GM23338 (cell line): Measurements from ENCODE around the gene SLK. TPM values are rescaled to one million over a fixed set of nuclear protein-coding genes. Genes with fewer than 3 reads are reported as not detected.

Experiments used
- ATAC-seq: fragments of 200-7000 bp; cut with Tn5 transposase; 3 replicates; pipeline ENCODE4 v1.9.1; 2020
- DNase-seq: peaks from one replicate; pipeline ENCODE4 v3.0.0-alpha.2; 2015; ENCODE audit warnings: low spot score
- H2AFZ ChIP-seq: fragments of 200-600 bp; sonication (generic); 2 replicates; pipeline ENCODE4 v1.8.0; 2016; ENCODE audit warnings: antibody characterized with exemption, mild to moderate bottlenecking, moderate library complexity
- H3F3A ChIP-seq: fragments of 200-600 bp; sonication (generic); replicated peaks from 2 replicates; pipeline ENCODE4 v1.8.0; 2017; ENCODE audit warnings: antibody characterized with exemption, mixed run types, low read depth
- H3K27ac ChIP-seq: fragments of 200-600 bp; sonication (generic); 2 replicates; pipeline ENCODE4 v1.6.1; 2016; ENCODE audit warnings: low read depth
- H3K27me3 ChIP-seq: fragments of 200-600 bp; sonication (generic); 2 replicates; pipeline ENCODE4 v1.8.0; 2016; ENCODE audit warnings: mild to moderate bottlenecking, mixed run types, moderate library complexity; ENCODE audit not compliant: insufficient read depth
- H3K36me3 ChIP-seq: fragments of 200-600 bp; sonication (generic); 2 replicates; pipeline ENCODE4 v1.8.0; 2016; ENCODE audit warnings: mild to moderate bottlenecking; ENCODE audit not compliant: insufficient read depth
- H3K4me1 ChIP-seq: fragments of 200-600 bp; sonication (generic); 2 replicates; pipeline ENCODE4 v1.8.0; 2016; ENCODE audit warnings: mild to moderate bottlenecking, moderate library complexity; ENCODE audit not compliant: insufficient read depth
- H3K4me2 ChIP-seq: fragments of 200-600 bp; sonication (generic); 2 replicates; pipeline ENCODE4 v1.7.1; 2017; ENCODE audit warnings: mixed run types
- H3K4me3 ChIP-seq: fragments of 200-600 bp; sonication (generic); 2 replicates; pipeline ENCODE4 v1.6.1; 2016; ENCODE audit warnings: mixed run types
- H3K79me2 ChIP-seq: fragments of 200-600 bp; sonication (generic); replicated peaks from 2 replicates; pipeline ENCODE4 v1.8.0; 2017; ENCODE audit warnings: mild to moderate bottlenecking; ENCODE audit not compliant: insufficient read depth
- H3K9me2 ChIP-seq: fragments of 200-600 bp; sonication (generic); 2 replicates; pipeline ENCODE4 v1.8.0; 2017; ENCODE audit not compliant: insufficient read depth
- H4K20me1 ChIP-seq: fragments of 200-600 bp; sonication (generic); replicated peaks from 2 replicates; pipeline ENCODE4 v1.8.0; 2017; ENCODE audit warnings: mild to moderate bottlenecking; ENCODE audit not compliant: insufficient read depth
- H3K27ac Mint-ChIP-seq: 2 replicates; pipeline ENCODE4 v1.8.0; 2020; ENCODE audit warnings: inconsistent platforms, mild to moderate bottlenecking, moderate library complexity, mixed read lengths
- H3K27me3 Mint-ChIP-seq: 3 replicates; pipeline ENCODE4 v1.8.0; 2022; ENCODE audit warnings: low read depth, mild to moderate bottlenecking, moderate library complexity, mixed read lengths, inconsistent platforms; ENCODE audit not compliant: insufficient read depth, poor library complexity
- H3K36me3 Mint-ChIP-seq: 3 replicates; pipeline ENCODE4 v1.8.0; 2021; ENCODE audit warnings: low read depth, mild to moderate bottlenecking, inconsistent platforms, moderate library complexity, mixed read lengths
- H3K4me1 Mint-ChIP-seq: 3 replicates; pipeline ENCODE4 v1.8.0; 2020; ENCODE audit warnings: mild to moderate bottlenecking, inconsistent platforms, mixed read lengths
- H3K4me3 Mint-ChIP-seq: 3 replicates; pipeline ENCODE4 v1.8.0; 2021; ENCODE audit warnings: moderate library complexity, mild to moderate bottlenecking, inconsistent platforms, mixed read lengths
- H3K9me3 Mint-ChIP-seq: 3 replicates; pipeline ENCODE4 v1.8.0; 2020; ENCODE audit warnings: moderate library complexity, mild to moderate bottlenecking, inconsistent platforms, mixed read lengths
- CREB1 ChIP-seq: fragments of 250-450 bp; sonication (Bioruptor Pico); IDR thresholded peaks from 2 replicates; pipeline ENCODE4 v1.5.0; 2020; ENCODE audit warnings: low read depth, mild to moderate bottlenecking, moderate library complexity
- CTCF ChIP-seq, 2 experiments: fragments of 200-600 bp in 1 of 2; sonication (generic) in 1 of 2; conservative IDR thresholded peaks; 2 replicates each; pipeline versions ENCODE4 v1.5.1 to v1.6.1; 2016 to 2017; ENCODE audit warnings: antibody characterized with exemption in 2 of 2, low read depth in 2 of 2, mild to moderate bottlenecking in 2 of 2, moderate library complexity in 1 of 2
- ETS1 ChIP-seq: IDR thresholded peaks from 2 replicates; pipeline ENCODE4 v1.6.1; 2016; ENCODE audit warnings: antibody characterized with exemption
- EZH2 ChIP-seq: fragments of 200-600 bp; sonication (generic); IDR thresholded peaks from one replicate; pipeline ENCODE4 v1.8.0; 2017; ENCODE audit warnings: antibody characterized with exemption, mild to moderate bottlenecking, low read depth; ENCODE audit not compliant: unreplicated experiment
- EZH2phosphoT487 ChIP-seq: fragments of 200-600 bp; sonication (generic); IDR thresholded peaks from one replicate; pipeline ENCODE4 v1.8.1; 2018; ENCODE audit warnings: antibody characterized with exemption; ENCODE audit not compliant: unreplicated experiment
- JUNB ChIP-seq: IDR thresholded peaks from one replicate; pipeline ENCODE4 v1.6.1; 2016; ENCODE audit warnings: antibody characterized with exemption; ENCODE audit not compliant: unreplicated experiment
- NANOG ChIP-seq: IDR thresholded peaks from 2 replicates; pipeline ENCODE4 v1.6.1; 2016; ENCODE audit warnings: antibody characterized with exemption, borderline replicate concordance
- POLR2AphosphoS5 ChIP-seq: IDR thresholded peaks from 2 replicates; pipeline ENCODE4 v1.6.1; 2016; ENCODE audit warnings: antibody characterized with exemption, low read depth
- REST ChIP-seq: IDR thresholded peaks from one replicate; pipeline ENCODE4 v1.6.1; 2018; ENCODE audit warnings: antibody characterized with exemption; ENCODE audit not compliant: unreplicated experiment
- STAT1 ChIP-seq: IDR thresholded peaks from one replicate; pipeline ENCODE4 v1.6.1; 2016; ENCODE audit warnings: antibody characterized with exemption; ENCODE audit not compliant: unreplicated experiment
- ZNF114 ChIP-seq: fragments of 250-450 bp; sonication (Bioruptor Pico); IDR thresholded peaks from 2 replicates; pipeline ENCODE4 v1.5.0; 2020; ENCODE audit warnings: mild to moderate bottlenecking, moderate library complexity
- ZNF331 ChIP-seq: fragments of 250-450 bp; sonication (Bioruptor Pico); IDR thresholded peaks from 2 replicates; pipeline ENCODE4 v1.5.0; 2020; ENCODE audit warnings: low read depth, mild to moderate bottlenecking, moderate library complexity
- ZNF462 ChIP-seq: fragments of 250-450 bp; sonication (Bioruptor Pico); IDR thresholded peaks from 2 replicates; pipeline ENCODE4 v1.5.0; 2020; ENCODE audit warnings: mild to moderate bottlenecking, moderate library complexity
- polyA plus RNA-seq: library from polyadenylated mRNA; unstranded; fragments of >200 nt; fragmentation: Nextera tagmentation; extraction: Ambion mirVana; gene quantifications from 2 replicates; pipeline ENCODE4 v1.2.1, GENCODE V29; 2016
- total RNA-seq: library from RNA; depleted of rRNA; stranded (reverse); fragments of >200 nt; shearing (Covaris generic); gene quantifications from 2 replicates; pipeline ENCODE4 v1.2.3, GENCODE V29; 2014

SLK gene
- total and polyA plus RNA-seq, 2 experiments from 2014 or later, result 8.4 to 21.5 TPM

- no peak overlapping the region for H3K4me3 Mint-ChIP-seq
- no peaks in the 10 kb centered on the region for H3K27me3 Mint-ChIP-seq
- peaks cover 18% of the 10 kb centered on the region for H3K4me1 Mint-ChIP-seq
- Histone ChIP-seq H3K4me1 (peaks cover 17% of the 10 kb centered on the region), H3K4me3 (no peak overlapping the region), H3K79me2 (no peaks in the 10 kb centered on the region), H3K9me2 (no peaks in the 10 kb centered on the region), H2AFZ (no peak overlapping the region), H3K4me2 (no peak overlapping the region), H3K36me3 (no peaks in the 10 kb centered on the region), H4K20me1 (no peaks in the 10 kb centered on the region), H3K27me3 (no peaks in the 10 kb centered on the region), H3F3A (no peaks in the 10 kb centered on the region), H3K27ac (no peak overlapping the region)
- H3K27ac Mint-ChIP-seq, result no peak overlapping the region
- ATAC-seq, result no peak
- no peak for DNase-seq
- TF ChIP-seq ZNF331 (CRISPR knock-in tag) (no peak), JUNB (no peak), POLR2AphosphoS5 (no peak), ZNF114 (CRISPR knock-in tag) (no peak), EZH2 (no peak), EZH2phosphoT487 (no peak), CTCF (conservative IDR thresholded peaks at IDR 0.05; ENCODE audit: low read depth in 2 of 2) (no peak), CREB1 (no peak), ETS1 (no peak), ZNF462 (CRISPR knock-in tag) (no peak), STAT1 (no peak), REST (no peak), NANOG (no peak)
- no peaks in the 10 kb centered on the region for H3K36me3 Mint-ChIP-seq
- H3K9me3 Mint-ChIP-seq, result no peaks in the 10 kb centered on the region; the same call in 2 of the 3 replicates
These were observed 35.3 kb upstream of the SLK start for GRCh38 chr10:103931603-103932002.
